GM18873 (cell line): Measurements from ENCODE around the gene WIZ.

Experiments
- ATAC-seq: cut with Tn5 transposase; IDR thresholded peaks from one replicate; pipeline ENCODE4 v1.9.1; 2021; ENCODE audit warnings: mild to moderate bottlenecking, moderate library complexity, moderate number of reproducible peaks; ENCODE audit not compliant: unreplicated experiment, low FRiP score

WIZ gene

GRCh38 chr19:15466851-15467733 lies 17.3 kb upstream of the WIZ start:
- peak; percentile 63 for ATAC-seq

- no peak for ATAC-seq
These were observed 14.9 kb upstream of the WIZ start, which contains the start of gene RASAL3 for GRCh38 chr19:15464394-15465385. Gene RASAL3, minus strand, starts transcription at chr19:15464544. Its CDS starts 186 bp downstream, at chr19:15464358.

- ATAC-seq = no peak
These were observed 14.2 kb upstream of the WIZ start for GRCh38 chr19:15463861-15464371.

GRCh38 chr19:15461694-15462093 lies 11.9 kb upstream of the WIZ start:
- no peak for ATAC-seq

GRCh38 chr19:15457701-15458484 lies 8.1 kb upstream of the WIZ start:
- ATAC-seq = no peak

- no peak for ATAC-seq
These were observed 7.3 kb upstream of the WIZ start for GRCh38 chr19:15456871-15457700.

GRCh38 chr19:15456441-15456840 lies 6.7 kb upstream of the WIZ start:
- ATAC-seq = no peak

GRCh38 chr19:15455996-15456395 lies 6.2 kb upstream of the WIZ start:
- ATAC-seq = no peak

GRCh38 chr19:15453906-15454860 lies 4.4 kb upstream of the WIZ start:
- no peak for ATAC-seq

GRCh38 chr19:15453091-15453578 lies 3.4 kb upstream of the WIZ start:
- ATAC-seq = no peak

GRCh38 chr19:15452111-15453047 lies 2.6 kb upstream of the WIZ start:
- ATAC-seq = no peak

GRCh38 chr19:15450528-15450890 lies 753 bp upstream of the WIZ start:
- ATAC-seq = no peak

- ATAC-seq = no peak
These were observed 757 bp downstream of the WIZ start for GRCh38 chr19:15448778-15449619.

- ATAC-seq = no peak
These were observed 1.5 kb downstream of the WIZ start for GRCh38 chr19:15448044-15448777.

- no peak for ATAC-seq
These were observed 2.7 kb downstream of the WIZ start for GRCh38 chr19:15447057-15447456.
